Kidney (tissue), 14 donors: ENCODE measurements around the gene FANCC. TPM values are rescaled to one million over a fixed set of nuclear protein-coding genes. Genes with fewer than 3 reads are reported as not detected.

Experiments used
- DNase-seq, 5 donors: peaks; one replicate each; pipeline ENCODE4 v3.0.0-alpha.2; 2013 to 2020
- FAIRE-seq: peaks from 2 replicates; lab custom pipeline; 2012; peaks lifted over from hg19 to GRCh38; lab: Jason Lieb, UNC
- H3K27ac ChIP-seq, 2 donors: one replicate each; pipeline ENCODE4 v1.7.0; 2013; ENCODE audit warnings: low read depth in 2 of 2, low read length in 2 of 2, inconsistent platforms in 1 of 2
- H3K27me3 ChIP-seq: one replicate; pipeline ENCODE4 v1.7.1; 2013; ENCODE audit warnings: low read length, inconsistent platforms; ENCODE audit not compliant: control insufficient read depth, insufficient read depth
- H3K36me3 ChIP-seq, 3 donors: one replicate each; pipeline versions ENCODE4 v1.7.0 to v1.7.1; 2013; ENCODE audit warnings: low read length in 3 of 3, control low read depth in 1 of 3, inconsistent platforms in 1 of 3; ENCODE audit not compliant: insufficient read depth in 3 of 3, control insufficient read depth in 2 of 3
- H3K4me1 ChIP-seq, 3 donors: one replicate each; pipeline versions ENCODE4 v1.7.0 to v1.7.1; 2013; ENCODE audit warnings: low read length in 3 of 3, inconsistent platforms in 1 of 3, low read depth in 1 of 3; ENCODE audit not compliant: control insufficient read depth in 2 of 3, insufficient read depth in 2 of 3
- H3K4me3 ChIP-seq, 3 donors: one replicate each; pipeline versions ENCODE4 v1.7.0 to v1.8.1; 2013; ENCODE audit warnings: low read length in 3 of 3, control low read depth in 1 of 3, inconsistent platforms in 1 of 3
- H3K9ac ChIP-seq, 3 donors: one replicate each; pipeline versions ENCODE4 v1.7.0 to v1.7.1; 2013; ENCODE audit warnings: low read length in 3 of 3, control low read depth in 1 of 3, inconsistent platforms in 1 of 3
- H3K9me3 ChIP-seq, 3 donors: one replicate each; pipeline versions ENCODE4 v1.7.0 to v1.7.1; 2013; ENCODE audit warnings: low read length in 3 of 3, control low read depth in 1 of 3, inconsistent platforms in 1 of 3; ENCODE audit not compliant: control insufficient read depth in 2 of 3, insufficient read depth in 1 of 3
- CTCF ChIP-seq: IDR thresholded peaks from 3 replicates; pipeline ENCODE4 v1.5.1; 2012; ENCODE audit warnings: mild to moderate bottlenecking, moderate library complexity, borderline replicate concordance; ENCODE audit not compliant: insufficient read depth; ENCODE audit errors: extremely low read depth
- intact Hi-C: fragments of 100-400 bp; cut with DNase I; formaldehyde crosslinking; loops from one replicate; pipeline ENCODE4 v1.11.1; 2022
- polyA plus RNA-seq: library from polyadenylated mRNA; stranded (reverse); fragments of 350-450 nt; fragmentation: Illumina TruSeq; extraction: RNeasy Lipid Tissue Mini Kit (QIAGEN cat#74804); gene quantifications from one replicate; pipeline ENCODE4 v1.2.3, GENCODE V29; 2014; ENCODE audit warnings: low read depth, low replicate concordance; ENCODE audit not compliant: insufficient read depth
- total RNA-seq: library from RNA; stranded (reverse); fragmentation: NEBNext Ultra II Directional; extraction: Animal tissue kit (Norgen Biotek cat#: 25700); gene quantifications from one replicate; pipeline ENCODE4 v1.2.1, GENCODE V29; 2021
- donor health status: control.
- donor health status: control.
- donor health status: control.
- donor health status: control.
- donor health status: control.
- donor health status: DM: yes; HTN: yes; CAD: no.
- donor health status: Normal renal cell carcinoma (clear cell type).

Gene FANCC
- total and polyA plus RNA-seq, 2 donors from 2014 or later = 7.5 to 10.8 TPM

GRCh38 chr9:95086564-95086955 lies 230.9 kb downstream of the FANCC start:
- TF ChIP-seq CTCF = no peak
- no peaks in the 10 kb centered on the region for H3K9me3 ChIP-seq
- peak in 1 of 5 donors; percentile 30 for DNase-seq
- peaks cover 0 to 40% (median 26%) of the 10 kb centered on the region in 3 donors for H3K4me1 ChIP-seq
- H3K36me3 ChIP-seq = peaks cover 6 to 45% (median 29%) of the 10 kb centered on the region in 3 donors
- H3K4me3 ChIP-seq = no peak overlapping the region
- no peak for FAIRE-seq
- no peak overlapping the region for H3K27ac ChIP-seq
- intact Hi-C loops = no loop called here
- H3K9ac ChIP-seq = no peak overlapping the region
- no peaks in the 10 kb centered on the region for H3K27me3 ChIP-seq

GRCh38 chr9:95085861-95086563 lies 231.5 kb downstream of the FANCC start:
- peaks cover 7 to 50% (median 34%) of the 10 kb centered on the region in 3 donors for H3K36me3 ChIP-seq

DNA sequence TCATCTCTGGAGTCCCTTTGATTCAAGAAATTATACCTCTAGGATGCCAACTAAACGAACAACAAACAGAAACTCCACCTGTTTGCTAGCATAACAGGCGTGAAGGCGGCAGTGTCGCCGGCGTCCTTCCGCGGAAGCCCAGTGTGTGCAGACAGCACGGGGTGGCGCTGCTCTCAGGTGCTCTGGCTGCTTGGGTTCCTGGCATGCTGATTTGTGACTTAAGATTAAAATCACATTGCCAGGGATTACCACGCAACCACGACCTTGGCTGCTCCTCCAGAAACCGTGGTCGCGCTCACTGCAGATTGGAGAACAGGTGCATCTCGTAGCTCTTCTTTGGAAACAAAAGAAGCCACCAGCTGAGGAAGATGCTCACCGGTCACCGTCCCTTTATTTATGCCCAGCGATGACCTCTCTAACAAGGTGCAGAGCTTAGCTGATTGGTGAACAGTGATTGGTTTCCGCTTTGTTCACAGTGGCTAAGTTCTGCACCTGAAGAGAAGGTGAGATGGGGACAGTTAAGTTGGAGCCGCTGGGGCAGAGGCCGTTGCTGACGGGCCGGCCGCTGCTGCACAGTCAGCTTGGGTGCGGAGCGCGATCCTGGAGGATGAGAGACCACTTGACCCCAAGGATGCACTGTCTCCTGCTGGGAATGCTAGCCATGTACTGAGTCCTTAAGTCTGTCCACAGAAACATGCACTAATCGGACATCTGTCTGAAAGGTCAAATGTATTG lies 232.3 kb downstream of the FANCC start:
- DNase-seq = peak in 1 of 5 donors; percentile 38

More at GRCh38 chr9:95085861-95086563, 231.5 kb downstream of the FANCC start:
- H3K9me3 ChIP-seq = no peaks in the 10 kb centered on the region
- no peak for TF ChIP-seq CTCF
- intact Hi-C loops = no loop called here
- no peaks in the 10 kb centered on the region for H3K27me3 ChIP-seq
- H3K4me3 ChIP-seq = no peak overlapping the region
- H3K9ac ChIP-seq = no peak overlapping the region
- FAIRE-seq = no peak
- H3K4me1 ChIP-seq = peaks cover 0 to 35% (median 21%) of the 10 kb centered on the region in 3 donors
- peak in 1 of 5 donors; percentile 47 for DNase-seq
- H3K27ac ChIP-seq = no peak overlapping the region

More for the DNA sequence above, 232.3 kb downstream of the FANCC start:
- intact Hi-C loops = no loop called here
- Histone ChIP-seq H3K4me3 (no peak overlapping the region), H3K9me3 (no peaks in the 10 kb centered on the region), H3K36me3 (peaks cover 9 to 56% (median 35%) of the 10 kb centered on the region in 3 donors), H3K27ac (no peak overlapping the region), H3K4me1 (peaks cover 0 to 27% (median 13%) of the 10 kb centered on the region in 3 donors), H3K9ac (no peak overlapping the region), H3K27me3 (no peaks in the 10 kb centered on the region)
- no peak for FAIRE-seq
- no peak for TF ChIP-seq CTCF
